PC-3 (cell line): ENCODE results near the gene C19orf81. TPM values are rescaled to one million over a fixed set of nuclear protein-coding genes. Genes with fewer than 3 reads are reported as not detected.
A peak's percentile ranks its signal among the peaks of the same experiment; 100 is the strongest.

ENCODE experiments used
- ATAC-seq: fragments of 200-7000 bp; cut with Tn5 transposase; 2 replicates; pipeline ENCODE4 v1.9.1; 2020; ENCODE audit warnings: mild to moderate bottlenecking, moderate library complexity
- BruUV-seq: library from RNA; stranded (reverse); fragments of 400-500 nt; replicated peaks from 2 replicates; lab custom pipeline; 2021; lab: Mats Ljungman, UMichigan
- CTCF ChIA-PET: fragments of 300-600 bp; sonication (Branson Sonifier 250); formaldehyde crosslinking; loops from one replicate; lab custom pipeline; 2022; ENCODE audit warnings: antibody characterized with exemption; lab: Charles Lee
- POLR2A ChIA-PET: fragments of 300-600 bp; sonication (Branson Sonifier 250); formaldehyde crosslinking; loops from one replicate; lab custom pipeline; 2022; ENCODE audit warnings: antibody characterized with exemption; ENCODE audit not compliant: unreplicated experiment; lab: Charles Lee
- DNase-seq: peaks from one replicate; pipeline ENCODE4 v3.0.0-alpha.2; 2015
- H2AFZ ChIP-seq: fragments of 300-600 bp; sonication (generic); 2 replicates; pipeline ENCODE4 v1.6.0; 2016; ENCODE audit warnings: antibody characterized with exemption, low read length
- H3F3A ChIP-seq: fragments of 300-600 bp; sonication (generic); one replicate; pipeline ENCODE4 v1.6.0; 2017; ENCODE audit warnings: antibody characterized with exemption, low read length, control low read depth, mild to moderate bottlenecking; ENCODE audit not compliant: unreplicated experiment
- H3K27ac ChIP-seq: fragments of 300-600 bp; sonication (generic); 2 replicates; pipeline ENCODE4 v1.5.1; 2016; ENCODE audit warnings: mild to moderate bottlenecking, low read length
- H3K27me3 ChIP-seq: fragments of 300-600 bp; sonication (generic); 2 replicates; pipeline ENCODE4 v1.6.1; 2016; ENCODE audit warnings: low read length, mixed read lengths
- H3K36me3 ChIP-seq: fragments of 300-600 bp; sonication (generic); 2 replicates; pipeline ENCODE4 v1.6.1; 2016; ENCODE audit warnings: low read depth, mixed run types, low read length, mixed read lengths
- H3K4me1 ChIP-seq: fragments of 300-600 bp; sonication (generic); 2 replicates; pipeline ENCODE4 v1.5.1; 2016; ENCODE audit warnings: low read length; ENCODE audit not compliant: insufficient read depth
- H3K4me2 ChIP-seq: fragments of 300-600 bp; sonication (generic); 2 replicates; pipeline ENCODE4 v1.6.0; 2016; ENCODE audit warnings: low read length
- H3K4me3 ChIP-seq: fragments of 300-600 bp; sonication (generic); 2 replicates; pipeline ENCODE4 v1.5.1; 2016; ENCODE audit warnings: mild to moderate bottlenecking, low read length, mixed read lengths
- H3K79me2 ChIP-seq: fragments of 300-600 bp; sonication (generic); 2 replicates; pipeline ENCODE4 v1.6.1; 2017; ENCODE audit warnings: low read length, mixed read lengths
- H3K9ac ChIP-seq: fragments of 300-600 bp; sonication (generic); 2 replicates; pipeline ENCODE4 v1.6.0; 2016; ENCODE audit warnings: mild to moderate bottlenecking, low read length
- H3K9me2 ChIP-seq: fragments of 300-600 bp; sonication (generic); replicated peaks from 2 replicates; pipeline ENCODE4 v1.6.1; 2016; ENCODE audit warnings: mixed run types, low read length, mixed read lengths
- H3K9me3 ChIP-seq: fragments of 300-600 bp; sonication (generic); 2 replicates; pipeline ENCODE4 v1.6.1; 2016; ENCODE audit warnings: low read length, mixed read lengths
- H4K20me1 ChIP-seq: fragments of 300-600 bp; sonication (generic); 2 replicates; pipeline ENCODE4 v1.6.1; 2016; ENCODE audit warnings: low read length, mixed read lengths
- CTCF ChIP-seq: fragments of 300-600 bp; sonication (generic); conservative IDR thresholded peaks from 2 replicates; pipeline ENCODE4 v1.5.1; 2017; ENCODE audit warnings: antibody characterized with exemption, low read depth, mild to moderate bottlenecking, low read length
- EZH2 ChIP-seq: fragments of 300-600 bp; sonication (generic); IDR thresholded peaks from one replicate; pipeline ENCODE4 v1.6.1; 2017; ENCODE audit warnings: antibody characterized with exemption, mild to moderate bottlenecking, low read length; ENCODE audit not compliant: unreplicated experiment
- EZH2phosphoT487 ChIP-seq: fragments of 300-600 bp; sonication (generic); IDR thresholded peaks from 2 replicates; pipeline ENCODE4 v1.6.1; 2018; ENCODE audit warnings: mild to moderate bottlenecking, antibody characterized with exemption, low read length, borderline replicate concordance
- intact Hi-C: fragments of 100-400 bp; cut with micrococcal nuclease; formaldehyde crosslinking; loops from 2 replicates; pipeline ENCODE4 v1.9.0; 2023
- total RNA-seq: library from RNA; depleted of rRNA; stranded (reverse); fragments of >200 nt; gene quantifications from 2 replicates; pipeline ENCODE4 v1.2.3, GENCODE V29; 2014

C19orf81 gene
- total RNA-seq, 1 experiment from 2014 or later: 5.7 TPM

- Histone ChIP-seq H3K9me2 (no peaks in the 10 kb centered on the region), H3K27me3 (peaks cover 28% of the 10 kb centered on the region; the same call in 1 of the 2 replicates), H3K9ac (no peak overlapping the region), H3K79me2 (no peaks in the 10 kb centered on the region), H4K20me1 (no peaks in the 10 kb centered on the region), H3K9me3 (no peaks in the 10 kb centered on the region), H3K27ac (no peak overlapping the region), H3K4me3 (no peak overlapping the region), H3K4me1 (peaks cover 12% of the 10 kb centered on the region), H3K4me2 (no peak overlapping the region), H3F3A (no peaks in the 10 kb centered on the region), H2AFZ (no peak overlapping the region), H3K36me3 (no peaks in the 10 kb centered on the region)
- CTCF ChIA-PET: no interaction called here
- POLR2A ChIA-PET: no interaction called here
- no TSS peak for BruUV-seq
- intact Hi-C loops: no loop called here
- no peak for DNase-seq
- no peak for ATAC-seq
- TF ChIP-seq EZH2phosphoT487 (no peak), CTCF (no peak), EZH2 (no peak)
Observed at GRCh38 chr19:50654882-50655281, 5.6 kb downstream of the C19orf81 start.

GRCh38 chr19:50657222-50657669 lies 8.0 kb downstream of the C19orf81 start:
- Histone ChIP-seq H2AFZ (0 out of 2 replicates have a peak overlapping the region, but pooled peaks have one; percentile 71), H4K20me1 (no peaks in the 10 kb centered on the region), H3K27me3 (peaks cover 27% of the 10 kb centered on the region; the same call in 1 of the 2 replicates), H3K4me1 (peaks cover 12% of the 10 kb centered on the region), H3K9me3 (no peaks in the 10 kb centered on the region), H3F3A (no peaks in the 10 kb centered on the region), H3K79me2 (no peaks in the 10 kb centered on the region), H3K36me3 (no peaks in the 10 kb centered on the region), H3K27ac (no peak overlapping the region), H3K4me3 (peak overlapping the region; percentile 45; the same call in 1 of the 2 replicates), H3K9ac (no peak overlapping the region), H3K4me2 (peak overlapping the region; percentile 70), H3K9me2 (no peaks in the 10 kb centered on the region)
- intact Hi-C loops: no loop called here
- DNase-seq: no peak
- CTCF ChIA-PET: no interaction called here
- TF ChIP-seq CTCF (no peak), EZH2phosphoT487 (no peak), EZH2 (no peak)
- BruUV-seq: no TSS peak
- POLR2A ChIA-PET: no interaction called here
- no peak for ATAC-seq

- Histone ChIP-seq H3F3A (no peaks in the 10 kb centered on the region), H3K9ac (0 out of 2 replicates have a peak overlapping the region, but pooled peaks have one; percentile 11), H3K36me3 (no peaks in the 10 kb centered on the region), H3K4me2 (peak overlapping the region; percentile 82), H3K9me2 (no peaks in the 10 kb centered on the region), H3K9me3 (no peaks in the 10 kb centered on the region), H3K27ac (no peak overlapping the region), H2AFZ (peak overlapping the region; percentile 73), H3K27me3 (peaks cover 21% of the 10 kb centered on the region; the same call in 1 of the 2 replicates), H3K4me3 (peak overlapping the region; percentile 62), H3K4me1 (peaks cover 12% of the 10 kb centered on the region), H3K79me2 (no peaks in the 10 kb centered on the region), H4K20me1 (no peaks in the 10 kb centered on the region)
- ChIA-PET POLR2A (no interaction called here), CTCF (no interaction called here)
- TF ChIP-seq EZH2phosphoT487 (no peak), CTCF (no peak), EZH2 (no peak)
- BruUV-seq: no TSS peak
- DNase-seq (peak; percentile 98), ATAC-seq (peak; percentile 92)
- intact Hi-C loops: no loop called here
Observed at GRCh38 chr19:50657712-50658440, 8.6 kb downstream of the C19orf81 start.
